Tibial nerve (tissue), 4 donors: ENCODE measurements around the gene EVC2.

Experiments
- EP300 ChIP-seq, 2 donors: sonication (generic); formaldehyde crosslinking; IDR thresholded peaks; one replicate each; pipeline ENCODE4 v1.6.1; 2017; ENCODE audit warnings: antibody characterized with exemption in 2 of 2, mild to moderate bottlenecking in 1 of 2
- POLR2A ChIP-seq, 2 donors: fragments of 450-650 bp; IDR thresholded peaks; one replicate each; pipeline ENCODE4 v1.6.1; 2017; ENCODE audit warnings: antibody characterized with exemption in 2 of 2, mild to moderate bottlenecking in 2 of 2, moderate library complexity in 2 of 2
- TF ChIP-seq, protein P1 (sequence below), 5 experiments: fragments of 200-600 bp in 3 of 5; fragments of 450-650 bp in 2 of 5; sonication (generic) in 3 of 5; IDR thresholded peaks; one replicate each; pipeline ENCODE4 v1.5.1; 2016 to 2019; ENCODE audit warnings: antibody characterized with exemption in 5 of 5, mild to moderate bottlenecking in 3 of 5, moderate library complexity in 2 of 5

DNA sequence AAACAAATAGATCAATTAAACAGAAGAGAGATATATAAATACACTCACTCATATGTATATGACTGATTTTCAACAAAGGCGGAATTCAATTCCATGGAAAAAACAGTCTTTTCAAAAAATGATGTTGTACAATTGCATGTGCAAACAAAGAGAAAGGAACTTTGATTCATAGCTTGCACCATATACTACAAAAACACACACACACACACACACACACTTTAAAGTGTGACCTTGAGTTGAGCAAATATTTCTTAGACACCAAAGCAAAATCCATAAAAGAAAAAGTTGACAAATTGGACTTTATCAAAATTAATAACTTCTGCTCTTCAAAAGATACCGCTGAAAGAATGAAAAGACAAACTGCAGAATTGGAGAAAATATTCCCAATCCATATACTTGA is 168.8 kb downstream of the EVC2 start:
- TF ChIP-seq POLR2A (IDR thresholded peaks at IDR 0.05) (no peak), EP300 (IDR thresholded peaks at IDR 0.05) (no peak)
- TF ChIP-seq, protein P1, sequence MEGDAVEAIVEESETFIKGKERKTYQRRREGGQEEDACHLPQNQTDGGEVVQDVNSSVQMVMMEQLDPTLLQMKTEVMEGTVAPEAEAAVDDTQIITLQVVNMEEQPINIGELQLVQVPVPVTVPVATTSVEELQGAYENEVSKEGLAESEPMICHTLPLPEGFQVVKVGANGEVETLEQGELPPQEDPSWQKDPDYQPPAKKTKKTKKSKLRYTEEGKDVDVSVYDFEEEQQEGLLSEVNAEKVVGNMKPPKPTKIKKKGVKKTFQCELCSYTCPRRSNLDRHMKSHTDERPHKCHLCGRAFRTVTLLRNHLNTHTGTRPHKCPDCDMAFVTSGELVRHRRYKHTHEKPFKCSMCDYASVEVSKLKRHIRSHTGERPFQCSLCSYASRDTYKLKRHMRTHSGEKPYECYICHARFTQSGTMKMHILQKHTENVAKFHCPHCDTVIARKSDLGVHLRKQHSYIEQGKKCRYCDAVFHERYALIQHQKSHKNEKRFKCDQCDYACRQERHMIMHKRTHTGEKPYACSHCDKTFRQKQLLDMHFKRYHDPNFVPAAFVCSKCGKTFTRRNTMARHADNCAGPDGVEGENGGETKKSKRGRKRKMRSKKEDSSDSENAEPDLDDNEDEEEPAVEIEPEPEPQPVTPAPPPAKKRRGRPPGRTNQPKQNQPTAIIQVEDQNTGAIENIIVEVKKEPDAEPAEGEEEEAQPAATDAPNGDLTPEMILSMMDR (IDR thresholded peaks at IDR 0.05) = no peak
